DMS114 treated with DMSO at 0.1 percent for 48 hours (cell line): ENCODE results near the gene KRI1.
"Not testable (repeated sequence)": the region's sequence is repeated elsewhere in the genome, so short reads cannot be mapped to it uniquely, and the experiment has no call there.

Source experiments
- DNase-seq: peaks from one replicate; lab custom pipeline; 2025; ENCODE audit not compliant: unreplicated experiment; lab: John Stamatoyannopoulos, UW

The KRI1 gene

GRCh38 chr19:10550336-10550735 is 15.5 kb downstream of the KRI1 start:
- DNase-seq: no peak

- DNase-seq: no peak
Measured at GRCh38 chr19:10549733-10550132, 16.1 kb downstream of the KRI1 start.

- DNase-seq: no peak
Measured at GRCh38 chr19:10548746-10549276, 17.0 kb downstream of the KRI1 start.

GRCh38 chr19:10546817-10547216 is 19.0 kb downstream of the KRI1 start:
- DNase-seq: no peak

- DNase-seq: no peak
Measured at GRCh38 chr19:10544753-10545251, 21.0 kb downstream of the KRI1 start.

- DNase-seq: no peak
Measured at GRCh38 chr19:10544242-10544752, 21.5 kb downstream of the KRI1 start.

GRCh38 chr19:10543420-10544241 is 22.2 kb downstream of the KRI1 start, which contains the start of gene ATG4D:
Gene ATG4D (plus strand): TSS chr19:10543904. CDS start chr19:10544091, 187 bp downstream.
- DNase-seq: no peak

GRCh38 chr19:10543059-10543419 is 22.8 kb downstream of the KRI1 start:
- no peak for DNase-seq

- not testable (repeated sequence) for DNase-seq
Measured at GRCh38 chr19:10539016-10539415, 26.8 kb downstream of the KRI1 start.

- DNase-seq: no peak
Measured at GRCh38 chr19:10538204-10538983, 27.4 kb downstream of the KRI1 start.

GRCh38 chr19:10537668-10538067 is 28.1 kb downstream of the KRI1 start:
- DNase-seq: no peak

GRCh38 chr19:10535613-10536012 is 30.2 kb downstream of the KRI1 start:
- no peak for DNase-seq

GRCh38 chr19:10533646-10534386 is 32.0 kb downstream of the KRI1 start:
- no peak for DNase-seq

- DNase-seq: no peak
Measured at GRCh38 chr19:10532457-10532856, 33.4 kb downstream of the KRI1 start.

- not testable (repeated sequence) for DNase-seq
Measured at GRCh38 chr19:10526887-10527286, 38.9 kb downstream of the KRI1 start.

GRCh38 chr19:10525636-10526035 is 40.2 kb downstream of the KRI1 start:
- no peak for DNase-seq

GRCh38 chr19:10523135-10523636 is 42.6 kb downstream of the KRI1 start:
- DNase-seq: no peak

- no peak for DNase-seq
Measured at GRCh38 chr19:10521461-10522171, 44.2 kb downstream of the KRI1 start.

- no peak for DNase-seq
Measured at GRCh38 chr19:10520652-10521318, 45.0 kb downstream of the KRI1 start.
